K562 (cell line): Measurements from ENCODE around the gene NSF.
"Not testable (repeated sequence)": the region's sequence is repeated elsewhere in the genome, so short reads cannot be mapped to it uniquely, and the experiment has no call there.

Experiments used
- E2F1 ChIP-seq: sonication (generic); formaldehyde crosslinking; IDR thresholded peaks from 2 replicates; pipeline ENCODE4 v1.8.1; 2023; ENCODE audit warnings: mild to moderate bottlenecking, missing genetic modification reagents, moderate library complexity
- ELF1 ChIP-seq: fragments of 200-800 bp; sonication (Bioruptor generic); IDR thresholded peaks from 2 replicates; pipeline ENCODE4 v1.6.1; 2016; ENCODE audit warnings: missing genetic modification characterization, missing compliant biosample characterization
- EZH2 ChIP-seq: IDR thresholded peaks from 2 replicates; pipeline ENCODE4 v1.6.1; 2012; ENCODE audit warnings: low read depth, mild to moderate bottlenecking, inconsistent platforms, low read length, borderline replicate concordance
- IRF9 ChIP-seq: fragments of 450-650 bp; IDR thresholded peaks from 2 replicates; pipeline ENCODE4 v1.6.1; 2016; ENCODE audit warnings: missing biosample characterization, missing genetic modification characterization
- POLR2A ChIP-seq: fragments of 450-650 bp; conservative IDR thresholded peaks from 2 replicates; pipeline ENCODE4 v1.6.1; 2016

- TF ChIP-seq E2F1 (CRISPR knock-in tag); EZH2; ELF1 (tag); IRF9 (tag); POLR2A: not testable (repeated sequence)
Measured at GRCh38 chr17:46665969-46666368, 75.5 kb downstream of the NSF start.
